HepG2 (cell line): ENCODE results near the gene ARL6IP4.

ENCODE experiments used
- CHCHD3 ChIP-seq: sonication (generic); formaldehyde crosslinking; IDR thresholded peaks from 2 replicates; pipeline ENCODE4 v1.8.0; 2022; ENCODE audit warnings: mild to moderate bottlenecking, missing genetic modification reagents, moderate library complexity
- HIVEP1 ChIP-seq: sonication (generic); formaldehyde crosslinking; IDR thresholded peaks from 2 replicates; pipeline ENCODE4 v1.4.0; 2020; ENCODE audit warnings: mild to moderate bottlenecking, missing genetic modification reagents
- NFYB ChIP-seq: sonication (generic); formaldehyde crosslinking; IDR thresholded peaks from 2 replicates; pipeline ENCODE4 v1.4.0; 2020; ENCODE audit warnings: missing genetic modification reagents
- PCBP1 ChIP-seq: fragments of 200-400 bp; formaldehyde crosslinking; IDR thresholded peaks from 2 replicates; pipeline ENCODE4 v1.6.1; 2017; ENCODE audit warnings: mild to moderate bottlenecking, low read depth, low read length, borderline replicate concordance
- PTBP1 ChIP-seq: fragments of 200-400 bp; formaldehyde crosslinking; IDR thresholded peaks from 2 replicates; pipeline ENCODE4 v1.6.1; 2018; ENCODE audit warnings: low read length, low read depth; ENCODE audit not compliant: poor library complexity, severe bottlenecking
- RAD21 ChIP-seq: fragments of 450-650 bp; formaldehyde crosslinking; IDR thresholded peaks from 2 replicates; pipeline ENCODE4 v1.5.0; 2020; ENCODE audit warnings: mild to moderate bottlenecking
- TP53 ChIP-seq: sonication (generic); formaldehyde crosslinking; conservative IDR thresholded peaks from 2 replicates; pipeline ENCODE4 v1.4.0; 2020; ENCODE audit warnings: missing genetic modification reagents
- ZNF296 ChIP-seq: sonication (generic); formaldehyde crosslinking; conservative IDR thresholded peaks from 2 replicates; pipeline ENCODE4 v1.5.0; 2020; ENCODE audit warnings: mild to moderate bottlenecking, missing genetic modification reagents
- TF ChIP-seq, protein P1 (sequence below): sonication (generic); formaldehyde crosslinking; IDR thresholded peaks from 2 replicates; pipeline ENCODE4 v1.8.1; 2023; ENCODE audit warnings: missing genetic modification reagents, inconsistent platforms, borderline replicate concordance

DNA sequence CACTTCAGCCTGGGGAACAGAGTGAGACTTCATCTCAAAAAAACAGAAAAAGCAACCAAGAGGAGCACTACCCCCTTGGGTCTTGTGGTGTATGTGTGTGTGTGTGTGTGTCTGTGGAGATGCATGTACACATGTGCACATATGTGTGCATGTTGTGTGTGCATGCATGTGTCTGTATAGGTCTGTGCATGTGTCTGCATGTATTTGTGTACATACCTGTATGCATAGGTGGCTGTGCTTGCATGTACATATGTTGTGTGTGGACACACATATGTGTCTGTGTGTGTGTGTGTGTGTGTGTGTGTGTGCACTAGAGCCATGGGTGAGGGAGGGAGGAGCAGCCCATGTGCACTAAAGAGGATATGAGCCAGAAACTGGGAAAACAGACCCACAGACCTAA is 49.1 kb downstream of the ARL6IP4 start:
- TF ChIP-seq ZNF296 (CRISPR knock-in tag) (no peak), TP53 (CRISPR knock-in tag) (no peak), CHCHD3 (CRISPR knock-in tag) (no peak), PTBP1 (no peak), PCBP1 (no peak), RAD21 (no peak), HIVEP1 (CRISPR knock-in tag) (no peak), NFYB (CRISPR knock-in tag) (no peak)
- TF ChIP-seq, protein P1, sequence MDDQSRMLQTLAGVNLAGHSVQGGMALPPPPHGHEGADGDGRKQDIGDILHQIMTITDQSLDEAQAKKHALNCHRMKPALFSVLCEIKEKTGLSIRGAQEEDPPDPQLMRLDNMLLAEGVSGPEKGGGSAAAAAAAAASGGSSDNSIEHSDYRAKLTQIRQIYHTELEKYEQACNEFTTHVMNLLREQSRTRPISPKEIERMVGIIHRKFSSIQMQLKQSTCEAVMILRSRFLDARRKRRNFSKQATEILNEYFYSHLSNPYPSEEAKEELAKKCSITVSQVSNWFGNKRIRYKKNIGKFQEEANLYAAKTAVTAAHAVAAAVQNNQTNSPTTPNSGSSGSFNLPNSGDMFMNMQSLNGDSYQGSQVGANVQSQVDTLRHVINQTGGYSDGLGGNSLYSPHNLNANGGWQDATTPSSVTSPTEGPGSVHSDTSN (CRISPR knock-in tag), result no peak
